Stomach smooth muscle (tissue), 2 donors: Measurements from ENCODE around the gene CHN2.
A peak's percentile ranks its signal among the peaks of the same experiment; 100 is the strongest.

Experiments used
- H3K27ac ChIP-seq: one replicate; pipeline ENCODE4 v1.7.0; 2013; ENCODE audit warnings: mild to moderate bottlenecking, low read length, inconsistent platforms
- H3K27me3 ChIP-seq, 2 donors: one replicate each; pipeline ENCODE4 v1.7.0; 2013; ENCODE audit warnings: low read length in 2 of 2; ENCODE audit not compliant: insufficient read depth in 2 of 2, control insufficient read depth in 1 of 2
- H3K36me3 ChIP-seq, 2 donors: one replicate each; pipeline ENCODE4 v1.7.0; 2013; ENCODE audit warnings: low read length in 2 of 2; ENCODE audit not compliant: control insufficient read depth in 2 of 2, insufficient read depth in 2 of 2
- H3K4me1 ChIP-seq: one replicate; pipeline ENCODE4 v1.7.0; 2013; ENCODE audit warnings: low read length; ENCODE audit not compliant: control insufficient read depth, insufficient read depth
- H3K4me3 ChIP-seq, 2 donors: one replicate each; pipeline ENCODE4 v1.7.0; 2013; ENCODE audit warnings: low read length in 2 of 2
- H3K9ac ChIP-seq, 2 donors: one replicate each; pipeline ENCODE4 v1.7.0; 2013; ENCODE audit warnings: low read length in 2 of 2, mild to moderate bottlenecking in 1 of 2
- H3K9me3 ChIP-seq, 2 donors: one replicate each; pipeline ENCODE4 v1.7.0; 2013; ENCODE audit warnings: low read length in 2 of 2; ENCODE audit not compliant: control insufficient read depth in 2 of 2
- donor health status: healthy.
- donor health status: Pancreatic carcinoma.

CHN2 gene

DNA sequence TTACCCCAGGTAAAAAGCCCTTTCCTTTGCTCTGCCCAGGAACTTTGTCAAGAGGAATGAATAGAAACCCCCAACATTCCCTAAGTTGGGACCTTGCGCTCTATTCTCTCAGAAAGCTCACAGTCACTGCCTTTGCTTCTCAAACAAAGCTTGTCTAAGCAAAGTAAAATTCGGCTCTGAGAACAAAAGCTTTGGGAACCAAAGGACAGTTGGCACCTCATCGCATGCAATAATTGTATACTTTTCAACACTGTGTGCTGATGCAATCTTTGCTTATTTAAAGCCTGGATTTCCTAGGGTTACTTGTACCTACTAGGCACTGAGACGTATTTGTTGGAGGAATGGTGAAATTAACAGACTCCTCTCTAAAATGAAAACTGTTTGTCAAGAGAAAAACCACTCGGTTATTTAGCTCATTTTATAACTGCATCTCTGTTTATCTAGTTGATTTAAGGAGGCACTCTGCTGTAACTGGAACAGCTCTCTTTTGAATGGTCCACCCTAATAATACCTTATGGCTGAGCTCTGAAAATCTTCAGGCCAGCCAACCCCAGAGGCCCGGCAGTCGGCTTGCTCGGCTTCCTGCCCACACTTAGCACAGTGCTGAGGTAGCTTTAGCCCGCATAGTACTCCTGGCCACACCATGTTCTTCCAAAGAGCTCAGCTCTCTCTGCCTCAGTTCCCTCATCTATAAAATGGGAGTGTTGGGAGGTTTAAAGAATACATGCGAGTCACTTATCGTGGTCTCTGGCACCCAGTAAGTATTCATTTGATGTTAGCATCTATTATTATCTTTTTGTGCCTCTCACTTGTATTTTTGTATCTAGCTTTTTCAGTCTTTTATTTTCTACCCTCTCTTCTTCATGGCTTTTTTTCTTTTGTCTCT, 288.9 kb downstream of the CHN2 start:
- Histone ChIP-seq H3K4me3 (no peak overlapping the region), H3K9me3 (no peaks in the 10 kb centered on the region), H3K27me3 (no peaks in the 10 kb centered on the region), H3K36me3 (no peaks in the 10 kb centered on the region), H3K27ac (peak overlapping the region; percentile 33), H3K4me1 (peaks cover 42% of the 10 kb centered on the region), H3K9ac (no peak overlapping the region)

DNA sequence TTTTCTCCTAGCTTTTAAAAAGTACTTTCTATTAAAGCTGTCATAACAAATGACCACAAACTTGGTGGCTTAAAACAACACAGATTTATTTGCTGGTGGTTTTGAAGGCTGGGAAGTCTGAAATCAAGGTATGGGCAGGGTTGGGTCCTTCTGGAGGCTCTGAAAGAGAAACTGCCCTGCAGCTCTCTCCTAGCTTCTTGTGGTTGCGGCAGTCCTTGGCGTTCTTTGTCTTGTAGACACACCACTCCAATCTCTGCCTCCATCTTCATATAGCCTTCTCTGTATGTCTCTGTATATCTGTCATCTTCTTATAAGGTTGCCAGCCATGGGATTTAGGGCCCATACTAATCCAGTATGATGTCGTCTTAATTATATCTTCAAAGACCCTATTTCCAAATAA, 289.7 kb downstream of the CHN2 start:
- no peaks in the 10 kb centered on the region for H3K9me3 ChIP-seq
- H3K36me3 ChIP-seq: no peaks in the 10 kb centered on the region
- H3K27me3 ChIP-seq: no peaks in the 10 kb centered on the region
- no peak overlapping the region for H3K27ac ChIP-seq
- no peak overlapping the region for H3K9ac ChIP-seq
- H3K4me3 ChIP-seq: no peak overlapping the region
- H3K4me1 ChIP-seq: peaks cover 40% of the 10 kb centered on the region

GRCh38 chr7:29485339-29486190, 291.0 kb downstream of the CHN2 start:
- H3K4me1 ChIP-seq: peaks cover 31% of the 10 kb centered on the region
- no peak overlapping the region for H3K9ac ChIP-seq
- H3K4me3 ChIP-seq: peak overlapping the region; percentile 14 to 41
- H3K27ac ChIP-seq: no peak overlapping the region
- no peaks in the 10 kb centered on the region for H3K36me3 ChIP-seq
- no peaks in the 10 kb centered on the region for H3K9me3 ChIP-seq
- no peaks in the 10 kb centered on the region for H3K27me3 ChIP-seq

DNA sequence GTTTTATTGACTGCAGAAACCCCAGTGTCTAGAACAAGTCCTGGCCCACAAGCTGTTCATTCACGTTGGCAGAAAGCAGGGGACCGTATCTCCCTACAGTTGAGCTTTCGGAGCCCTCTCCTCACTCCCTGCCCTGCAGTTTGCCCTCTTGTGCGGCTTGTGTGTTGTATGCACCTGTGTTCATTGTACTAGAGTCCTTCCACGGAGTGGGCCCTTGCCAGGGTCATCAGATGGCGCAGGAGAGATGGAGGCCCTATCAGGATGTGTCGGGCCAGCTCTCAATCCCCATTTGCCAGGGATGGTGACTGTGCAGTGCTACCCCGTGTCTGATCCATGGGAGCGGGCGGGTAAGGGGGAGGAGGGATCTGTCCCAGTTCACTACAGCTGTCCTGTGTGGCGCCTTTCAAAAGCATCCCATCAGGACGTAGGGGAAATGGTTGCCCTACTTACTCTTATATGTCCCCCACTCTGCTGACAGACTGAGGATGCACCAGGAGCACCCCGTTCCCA, 291.7 kb downstream of the CHN2 start:
- Histone ChIP-seq H3K9ac (no peak overlapping the region), H3K4me1 (peaks cover 25% of the 10 kb centered on the region), H3K4me3 (peak overlapping the region; percentile 18 to 30), H3K27ac (no peak overlapping the region), H3K27me3 (no peaks in the 10 kb centered on the region), H3K9me3 (no peaks in the 10 kb centered on the region), H3K36me3 (no peaks in the 10 kb centered on the region)

DNA sequence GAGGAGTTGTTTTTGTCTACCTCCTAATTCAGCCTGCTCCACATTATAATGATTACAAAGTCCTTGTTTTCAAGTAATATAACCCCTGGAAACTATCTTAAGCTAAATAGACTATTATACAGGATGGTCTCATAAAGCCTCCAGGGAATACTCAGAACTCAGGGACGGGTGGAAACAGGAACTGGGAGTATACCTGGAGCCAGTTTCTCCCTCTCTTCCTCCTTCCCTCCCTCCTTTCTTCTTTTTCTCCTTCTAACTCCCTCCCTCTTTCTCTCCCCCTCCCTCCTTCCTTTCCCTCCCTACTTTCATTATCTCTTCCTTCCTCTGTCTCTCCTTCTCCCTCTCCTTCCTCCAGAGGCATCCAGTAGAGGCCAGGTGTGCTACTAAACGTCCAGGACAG, 292.8 kb downstream of the CHN2 start:
- Histone ChIP-seq H3K9ac (no peak overlapping the region), H3K4me1 (peaks cover 20% of the 10 kb centered on the region), H3K36me3 (no peaks in the 10 kb centered on the region), H3K9me3 (no peaks in the 10 kb centered on the region), H3K4me3 (no peak overlapping the region), H3K27ac (no peak overlapping the region), H3K27me3 (no peaks in the 10 kb centered on the region)

DNA sequence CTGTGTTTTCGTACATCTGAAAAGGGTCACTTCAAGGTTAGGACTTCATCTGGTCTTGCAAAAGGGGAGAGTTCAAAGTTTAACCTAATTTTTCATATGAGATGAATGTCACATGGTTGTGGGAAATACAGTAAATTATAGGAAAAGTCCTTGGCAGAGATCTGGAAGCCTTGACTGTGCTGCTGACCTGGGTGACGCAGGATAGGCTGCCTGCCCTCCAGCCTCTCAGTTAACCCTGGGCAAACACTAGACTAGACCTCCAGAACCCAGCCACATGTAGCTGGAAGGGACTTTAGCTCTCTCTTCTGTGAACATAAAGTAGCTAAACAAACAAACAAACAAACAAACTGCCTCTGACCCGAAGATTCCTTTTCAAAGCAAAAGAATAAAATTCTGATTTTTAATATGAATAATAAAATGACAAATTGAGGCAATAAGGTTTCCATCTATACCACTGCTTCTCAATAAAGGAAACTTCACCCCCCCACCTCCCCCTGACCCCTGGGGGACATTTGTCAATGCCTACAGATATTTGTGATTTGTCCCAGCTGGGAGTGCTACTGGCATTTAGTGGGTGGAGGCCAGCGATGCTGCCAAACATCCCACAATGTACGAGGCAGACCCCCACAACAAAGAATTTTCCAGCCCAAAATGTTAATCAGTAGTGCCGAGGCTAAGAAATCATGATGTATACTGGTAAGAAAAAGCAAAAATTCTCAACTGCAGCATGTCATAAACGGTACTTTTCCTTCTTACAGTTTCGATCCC, 293.8 kb downstream of the CHN2 start:
- Histone ChIP-seq H3K27me3 (no peaks in the 10 kb centered on the region), H3K4me3 (no peak overlapping the region), H3K27ac (no peak overlapping the region)

GRCh38 chr7:29488977-29489376, 294.4 kb downstream of the CHN2 start:
- H3K27ac ChIP-seq: no peak overlapping the region
- no peak overlapping the region for H3K4me3 ChIP-seq
- no peak overlapping the region for H3K9ac ChIP-seq

More for the DNA sequence above, 293.8 kb downstream of the CHN2 start:
- peaks cover 18% of the 10 kb centered on the region for H3K4me1 ChIP-seq
- no peaks in the 10 kb centered on the region for H3K36me3 ChIP-seq
- H3K9me3 ChIP-seq: no peaks in the 10 kb centered on the region
- H3K9ac ChIP-seq: no peak overlapping the region

GRCh38 chr7:29490094-29490607, 295.6 kb downstream of the CHN2 start:
- Histone ChIP-seq H3K27ac (no peak overlapping the region), H3K27me3 (no peaks in the 10 kb centered on the region), H3K9me3 (no peaks in the 10 kb centered on the region), H3K36me3 (no peaks in the 10 kb centered on the region), H3K9ac (no peak overlapping the region), H3K4me3 (no peak overlapping the region), H3K4me1 (peaks cover 16% of the 10 kb centered on the region)

More at GRCh38 chr7:29488977-29489376, 294.4 kb downstream of the CHN2 start:
- H3K36me3 ChIP-seq: no peaks in the 10 kb centered on the region
- H3K4me1 ChIP-seq: peaks cover 18% of the 10 kb centered on the region
- no peaks in the 10 kb centered on the region for H3K9me3 ChIP-seq
- H3K27me3 ChIP-seq: no peaks in the 10 kb centered on the region

GRCh38 chr7:29494350-29494749, 299.8 kb downstream of the CHN2 start:
- no peak overlapping the region for H3K27ac ChIP-seq
- H3K4me1 ChIP-seq: no peaks in the 10 kb centered on the region
- no peak overlapping the region for H3K9ac ChIP-seq
- H3K9me3 ChIP-seq: no peaks in the 10 kb centered on the region
- no peak overlapping the region for H3K4me3 ChIP-seq
- H3K27me3 ChIP-seq: no peaks in the 10 kb centered on the region
- no peaks in the 10 kb centered on the region for H3K36me3 ChIP-seq

DNA sequence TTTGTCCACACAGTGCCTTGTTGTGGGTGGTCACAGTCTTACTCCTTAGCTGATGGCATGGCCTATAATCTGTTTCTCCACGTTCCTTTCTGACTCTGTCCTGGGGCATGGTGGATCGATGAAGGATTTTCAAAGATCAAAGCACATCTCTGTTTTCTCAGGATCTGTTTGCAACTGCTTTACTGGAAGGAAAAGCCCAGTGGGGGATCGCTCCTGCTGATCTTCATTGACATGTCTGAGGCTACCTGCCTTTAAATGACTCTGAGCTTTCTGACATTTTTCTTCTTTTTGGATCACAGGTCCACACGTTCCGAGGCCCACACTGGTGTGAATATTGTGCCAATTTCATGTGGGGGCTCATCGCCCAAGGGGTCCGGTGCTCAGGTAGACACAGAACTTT, 301.1 kb downstream of the CHN2 start:
- Histone ChIP-seq H3K36me3 (peaks cover 0 to 6% of the 10 kb centered on the region in 2 donors), H3K27ac (no peak overlapping the region), H3K27me3 (no peaks in the 10 kb centered on the region), H3K9ac (no peak overlapping the region), H3K4me3 (no peak overlapping the region), H3K4me1 (no peaks in the 10 kb centered on the region), H3K9me3 (no peaks in the 10 kb centered on the region)
